DND-41 (cell line): ENCODE data around the gene PI4K2B.

Source experiments
- ATAC-seq: fragments of 200-7000 bp; cut with Tn5 transposase; 3 replicates; pipeline ENCODE4 v1.9.1; 2021; ENCODE audit warnings: low read depth; ENCODE audit not compliant: insufficient read depth
- DNase-seq: peaks from one replicate; pipeline ENCODE4 v3.0.0-alpha.2; 2020
- H2AFZ ChIP-seq: 2 replicates; pipeline ENCODE4 v1.6.0; 2012; ENCODE audit warnings: low read depth, low read length
- H3K27ac ChIP-seq: 2 replicates; pipeline ENCODE4 v1.5.1; 2012; ENCODE audit warnings: low read length, inconsistent platforms
- H3K27me3 ChIP-seq: fragments of 200-600 bp; sonication (generic); 2 replicates; pipeline ENCODE4 v1.6.0; 2012; ENCODE audit warnings: low read length, mild to moderate bottlenecking, inconsistent platforms; ENCODE audit not compliant: insufficient read depth, poor library complexity
- H3K36me3 ChIP-seq: 2 replicates; pipeline ENCODE4 v1.5.1; 2012; ENCODE audit warnings: low read length, inconsistent platforms; ENCODE audit not compliant: insufficient read depth
- H3K4me1 ChIP-seq: 2 replicates; pipeline ENCODE4 v1.5.1; 2012; ENCODE audit warnings: mild to moderate bottlenecking, low read length; ENCODE audit not compliant: insufficient read depth
- H3K4me2 ChIP-seq: 2 replicates; pipeline ENCODE4 v1.6.0; 2012; ENCODE audit warnings: mild to moderate bottlenecking, moderate library complexity, low read length, inconsistent platforms; ENCODE audit not compliant: insufficient read depth
- H3K4me3 ChIP-seq, 2 experiments: fragments of 200-600 bp in 1 of 2; shearing (Covaris generic) in 1 of 2; 2 replicates each; pipeline ENCODE4 v1.5.1; 2012 to 2016; ENCODE audit warnings: inconsistent platforms in 2 of 2, low read length in 2 of 2, mild to moderate bottlenecking in 2 of 2, low read depth in 1 of 2, moderate library complexity in 1 of 2
- H3K79me2 ChIP-seq: 2 replicates; pipeline ENCODE4 v1.6.0; 2012; ENCODE audit warnings: low read length, inconsistent platforms; ENCODE audit not compliant: insufficient read depth
- H3K9ac ChIP-seq: 2 replicates; pipeline ENCODE4 v1.6.0; 2012; ENCODE audit warnings: low read depth, mild to moderate bottlenecking, inconsistent platforms, low read length, moderate library complexity
- H3K9me3 ChIP-seq: 2 replicates; pipeline ENCODE4 v1.5.1; 2012; ENCODE audit warnings: low read length, moderate library complexity, mild to moderate bottlenecking, inconsistent platforms; ENCODE audit not compliant: insufficient read depth, severe bottlenecking
- H4K20me1 ChIP-seq: 2 replicates; pipeline ENCODE4 v1.6.0; 2012; ENCODE audit warnings: low read length; ENCODE audit not compliant: insufficient read depth
- EZH2 ChIP-seq: IDR thresholded peaks from 3 replicates; pipeline ENCODE4 v1.6.1; 2012; ENCODE audit warnings: borderline replicate concordance, low read depth, mild to moderate bottlenecking, moderate library complexity, low read length, inconsistent platforms; ENCODE audit not compliant: severe bottlenecking
- TF ChIP-seq, protein P1 (sequence below): IDR thresholded peaks from 2 replicates; pipeline ENCODE4 v1.5.1; 2012; ENCODE audit warnings: borderline replicate concordance, low read length, moderate library complexity, mild to moderate bottlenecking; ENCODE audit not compliant: poor library complexity, severe bottlenecking; ENCODE audit errors: extremely low read depth

The PI4K2B gene

DNA sequence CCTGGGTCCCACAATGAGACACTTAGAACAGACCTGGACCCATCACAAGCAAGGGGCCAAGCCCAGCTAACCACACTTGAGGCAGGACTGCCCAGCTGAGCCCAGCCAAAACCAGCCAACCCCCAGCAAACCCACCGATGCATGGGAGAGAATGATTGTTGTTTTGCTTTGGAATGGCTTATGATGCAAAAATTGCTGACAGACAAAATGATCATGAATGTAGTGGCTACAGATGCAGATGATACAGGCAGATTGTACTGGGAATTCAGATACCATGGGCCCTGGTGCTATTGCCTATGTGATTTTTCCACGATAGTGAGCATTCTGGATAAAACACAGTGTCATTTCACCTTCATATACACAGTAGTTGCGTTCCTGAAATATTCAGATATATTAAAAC, 69.7 kb downstream of the PI4K2B start:
- DNase-seq, result no peak
- H3K36me3 ChIP-seq, result no peaks in the 10 kb centered on the region
- H4K20me1 ChIP-seq, result no peaks in the 10 kb centered on the region
- no peaks in the 10 kb centered on the region for H3K9me3 ChIP-seq
- H3K4me2 ChIP-seq, result no peak overlapping the region
- no peaks in the 10 kb centered on the region for H3K27me3 ChIP-seq
- ATAC-seq, result no peak
- no peak overlapping the region for H3K9ac ChIP-seq
- no peak overlapping the region for H3K27ac ChIP-seq
- H3K4me3 ChIP-seq, result no peak overlapping the region
- no peaks in the 10 kb centered on the region for H3K4me1 ChIP-seq
- H2AFZ ChIP-seq, result no peak overlapping the region
- TF ChIP-seq EZH2, result no peak
- TF ChIP-seq, protein P1, sequence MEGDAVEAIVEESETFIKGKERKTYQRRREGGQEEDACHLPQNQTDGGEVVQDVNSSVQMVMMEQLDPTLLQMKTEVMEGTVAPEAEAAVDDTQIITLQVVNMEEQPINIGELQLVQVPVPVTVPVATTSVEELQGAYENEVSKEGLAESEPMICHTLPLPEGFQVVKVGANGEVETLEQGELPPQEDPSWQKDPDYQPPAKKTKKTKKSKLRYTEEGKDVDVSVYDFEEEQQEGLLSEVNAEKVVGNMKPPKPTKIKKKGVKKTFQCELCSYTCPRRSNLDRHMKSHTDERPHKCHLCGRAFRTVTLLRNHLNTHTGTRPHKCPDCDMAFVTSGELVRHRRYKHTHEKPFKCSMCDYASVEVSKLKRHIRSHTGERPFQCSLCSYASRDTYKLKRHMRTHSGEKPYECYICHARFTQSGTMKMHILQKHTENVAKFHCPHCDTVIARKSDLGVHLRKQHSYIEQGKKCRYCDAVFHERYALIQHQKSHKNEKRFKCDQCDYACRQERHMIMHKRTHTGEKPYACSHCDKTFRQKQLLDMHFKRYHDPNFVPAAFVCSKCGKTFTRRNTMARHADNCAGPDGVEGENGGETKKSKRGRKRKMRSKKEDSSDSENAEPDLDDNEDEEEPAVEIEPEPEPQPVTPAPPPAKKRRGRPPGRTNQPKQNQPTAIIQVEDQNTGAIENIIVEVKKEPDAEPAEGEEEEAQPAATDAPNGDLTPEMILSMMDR, result no peak
- H3K79me2 ChIP-seq, result no peaks in the 10 kb centered on the region

DNA sequence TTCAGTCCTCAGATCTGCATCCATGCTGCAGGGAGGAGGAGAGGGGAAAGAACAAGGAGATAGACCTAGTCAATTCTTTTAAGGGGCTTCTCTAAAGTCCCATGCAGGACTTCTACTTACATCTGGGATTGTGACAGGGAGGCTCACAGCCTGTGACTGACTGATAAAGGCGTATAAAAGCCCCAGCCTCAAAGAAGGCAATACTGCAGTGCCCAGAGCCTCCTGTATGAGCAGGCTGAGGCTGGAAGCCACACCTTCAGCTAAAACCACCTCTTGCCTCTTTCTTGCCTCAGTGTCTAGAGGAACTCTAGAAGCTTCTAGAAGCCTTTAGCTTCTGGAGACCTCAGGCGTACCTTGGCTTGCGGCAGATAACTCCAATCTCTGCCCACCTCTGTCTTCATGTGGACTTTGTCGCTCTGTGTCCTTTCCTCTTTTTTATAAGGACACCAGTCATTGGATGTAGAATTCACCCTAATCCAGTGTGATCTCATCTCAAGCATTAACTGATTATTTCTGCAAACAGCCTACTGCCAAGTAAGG, 72.8 kb downstream of the PI4K2B start:
- Histone ChIP-seq H3K4me3 (no peak overlapping the region), H3K36me3 (no peaks in the 10 kb centered on the region), H3K4me1 (no peaks in the 10 kb centered on the region), H3K27ac (no peak overlapping the region), H3K9ac (no peak overlapping the region), H3K4me2 (no peak overlapping the region), H4K20me1 (no peaks in the 10 kb centered on the region), H2AFZ (no peak overlapping the region), H3K79me2 (no peaks in the 10 kb centered on the region), H3K27me3 (no peaks in the 10 kb centered on the region), H3K9me3 (no peaks in the 10 kb centered on the region)
- DNase-seq, result no peak
- no peak for TF ChIP-seq EZH2
- TF ChIP-seq, protein P1, result no peak
- no peak for ATAC-seq

DNA sequence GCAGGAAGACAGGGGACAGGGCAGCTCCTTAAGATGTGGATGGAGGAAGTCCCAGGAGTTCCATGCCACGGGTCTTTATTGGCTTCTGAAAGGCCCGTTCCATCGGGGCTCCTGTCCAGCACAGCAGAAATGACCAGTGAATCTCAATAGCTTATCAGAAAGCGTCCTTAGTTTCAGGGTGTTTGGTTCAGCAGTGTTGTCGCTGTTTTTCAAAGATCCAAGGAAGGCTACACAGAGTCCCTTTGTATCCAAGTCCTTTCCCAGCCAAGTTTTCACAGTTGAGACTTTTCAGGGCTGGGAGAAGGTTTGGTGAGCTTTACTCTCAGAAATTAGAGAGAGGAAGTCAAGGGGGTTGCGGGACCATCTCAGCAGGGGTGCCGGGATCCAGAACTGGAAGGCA, 73.8 kb downstream of the PI4K2B start:
- Histone ChIP-seq H3K4me1 (peaks cover 6% of the 10 kb centered on the region), H3K9me3 (no peaks in the 10 kb centered on the region), H3K4me2 (no peak overlapping the region), H3K9ac (no peak overlapping the region), H3K27ac (no peak overlapping the region), H3K27me3 (no peaks in the 10 kb centered on the region), H2AFZ (no peak overlapping the region), H4K20me1 (no peaks in the 10 kb centered on the region), H3K79me2 (no peaks in the 10 kb centered on the region), H3K4me3 (no peak overlapping the region), H3K36me3 (no peaks in the 10 kb centered on the region)
- ATAC-seq (no peak), DNase-seq (no peak)
- TF ChIP-seq, protein P1, result no peak
- no peak for TF ChIP-seq EZH2

DNA sequence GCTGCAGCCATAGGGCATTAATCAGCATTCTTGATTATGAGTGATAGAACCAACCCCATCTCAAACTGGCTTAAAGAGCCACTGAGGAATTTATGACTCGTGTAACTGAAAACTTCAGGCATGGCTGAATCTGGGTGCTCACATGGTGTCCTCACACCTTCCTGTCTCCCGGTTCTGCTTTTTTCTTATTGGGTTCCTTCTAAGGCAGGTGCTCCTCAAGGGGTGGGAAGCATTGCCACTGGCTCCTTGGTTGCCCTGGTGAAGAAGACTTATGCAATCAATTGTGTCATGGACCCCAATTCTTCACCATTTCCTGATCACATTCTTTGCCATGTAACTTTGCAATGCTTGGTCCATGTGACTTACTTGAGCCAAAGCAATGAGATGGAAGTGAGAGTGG, 74.5 kb downstream of the PI4K2B start:
- TF ChIP-seq, protein P1, result no peak
- no peak for TF ChIP-seq EZH2

More for the DNA sequence above, 74.5 kb downstream of the PI4K2B start:
- Histone ChIP-seq H3K27me3 (no peaks in the 10 kb centered on the region), H4K20me1 (no peaks in the 10 kb centered on the region), H3K36me3 (no peaks in the 10 kb centered on the region), H3K4me2 (no peak overlapping the region), H2AFZ (no peak overlapping the region), H3K4me1 (peaks cover 9% of the 10 kb centered on the region), H3K4me3 (no peak overlapping the region), H3K9ac (no peak overlapping the region), H3K9me3 (no peaks in the 10 kb centered on the region), H3K27ac (no peak overlapping the region), H3K79me2 (peaks cover 7% of the 10 kb centered on the region)
- DNase-seq (no peak), ATAC-seq (no peak)
